Mesendoderm (in vitro differentiated cells): ENCODE results near the gene BRF1.
A peak's percentile ranks its signal among the peaks of the same experiment; 100 is the strongest.
"Not testable (repeated sequence)": the region's sequence is repeated elsewhere in the genome, so short reads cannot be mapped to it uniquely, and the experiment has no call there.

Experiments
- DNase-seq: peaks from one replicate; pipeline ENCODE4 v3.0.0; 2013
- H2AK5ac ChIP-seq: 2 replicates; pipeline ENCODE4 v1.6.1; 2013; ENCODE audit warnings: low read length, inconsistent platforms
- H2BK120ac ChIP-seq: 2 replicates; pipeline ENCODE4 v1.6.1; 2013; ENCODE audit warnings: low read depth, mild to moderate bottlenecking, low read length, moderate library complexity, mixed read lengths
- H2BK15ac ChIP-seq: replicated peaks from 2 replicates; pipeline ENCODE4 v1.6.1; 2013; ENCODE audit warnings: low read depth, mild to moderate bottlenecking, moderate library complexity
- H2BK5ac ChIP-seq: 2 replicates; pipeline ENCODE4 v1.6.1; 2013; ENCODE audit warnings: low read length, inconsistent platforms
- H3K18ac ChIP-seq: 2 replicates; pipeline ENCODE4 v1.6.1; 2013; ENCODE audit warnings: mild to moderate bottlenecking, low read length, mixed read lengths
- H3K23ac ChIP-seq: one replicate; pipeline ENCODE4 v1.6.1; 2013; ENCODE audit warnings: low read length
- H3K27ac ChIP-seq: 2 replicates; pipeline ENCODE4 v1.5.1; 2013; ENCODE audit warnings: low read depth, mild to moderate bottlenecking, inconsistent platforms, low read length, moderate library complexity
- H3K27me3 ChIP-seq: 2 replicates; pipeline ENCODE4 v1.6.1; 2013; ENCODE audit warnings: low read length, control low read depth, mild to moderate bottlenecking, inconsistent platforms; ENCODE audit not compliant: insufficient read depth, poor library complexity
- H3K36me3 ChIP-seq: 2 replicates; pipeline ENCODE4 v1.6.1; 2013; ENCODE audit warnings: low read length, inconsistent platforms; ENCODE audit not compliant: control insufficient read depth, insufficient read depth
- H3K4ac ChIP-seq: one replicate; pipeline ENCODE4 v1.6.1; 2013; ENCODE audit warnings: low read depth, mild to moderate bottlenecking, low read length, moderate library complexity
- H3K4me1 ChIP-seq: 2 replicates; pipeline ENCODE4 v1.6.1; 2013; ENCODE audit warnings: low read depth, low read length, inconsistent platforms; ENCODE audit not compliant: control insufficient read depth
- H3K4me2 ChIP-seq: 2 replicates; pipeline ENCODE4 v1.6.1; 2013; ENCODE audit warnings: low read length
- H3K4me3 ChIP-seq: 2 replicates; pipeline ENCODE4 v1.5.1; 2013; ENCODE audit warnings: mild to moderate bottlenecking, low read length
- H3K56ac ChIP-seq: one replicate; pipeline ENCODE4 v1.6.1; 2013; ENCODE audit warnings: low read length
- H3K79me1 ChIP-seq: 2 replicates; pipeline ENCODE4 v1.6.1; 2013; ENCODE audit warnings: low read length, inconsistent platforms
- H3K79me2 ChIP-seq: 2 replicates; pipeline ENCODE4 v1.6.1; 2013; ENCODE audit warnings: mild to moderate bottlenecking, low read length; ENCODE audit not compliant: control insufficient read depth, insufficient read depth
- H3K9ac ChIP-seq: 2 replicates; pipeline ENCODE4 v1.6.1; 2013; ENCODE audit warnings: low read length, inconsistent platforms
- H4K5ac ChIP-seq: one replicate; pipeline ENCODE4 v1.6.1; 2013; ENCODE audit warnings: low read length
- H4K8ac ChIP-seq: one replicate; pipeline ENCODE4 v1.6.1; 2013; ENCODE audit warnings: low read depth, mild to moderate bottlenecking, control low read depth, low read length, moderate library complexity
- WGBS: extraction: QIAGEN DNeasy Blood & Tissue Kit; methylation state at CpG from one replicate; pipeline ENCODE4 v1.1.7; 2013; ENCODE audit warnings: low lambda C conversion rate, missing lambda C conversion rate; ENCODE audit not compliant: insufficient coverage; ENCODE audit errors: extremely low coverage; 5-methylcytosine and 5-hydroxymethylcytosine counted together

Gene BRF1

DNA sequence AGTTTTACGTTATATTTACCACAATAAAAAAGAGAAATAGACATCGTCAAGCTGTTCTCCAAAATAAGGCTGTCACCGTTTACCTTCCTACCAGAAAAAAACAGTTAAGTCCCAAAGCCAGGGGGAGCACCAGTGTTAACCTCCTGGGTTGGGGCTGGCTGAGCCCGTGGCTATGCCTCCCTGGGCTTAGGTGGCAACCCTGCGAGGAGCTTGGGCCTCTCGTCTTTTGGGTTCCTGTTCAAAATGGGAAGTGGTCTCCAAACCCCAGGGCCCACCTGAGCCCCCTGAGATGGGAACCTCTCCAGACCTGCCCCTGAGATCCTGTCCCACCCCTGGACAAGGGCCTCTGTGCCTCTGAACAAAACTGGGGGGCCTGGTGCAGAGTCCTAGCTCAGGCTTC is 36.6 kb upstream of the BRF1 start:
- no peak overlapping the region for H3K23ac ChIP-seq
- no peak overlapping the region for H3K4me3 ChIP-seq
- no peak overlapping the region for H4K8ac ChIP-seq
- no peak overlapping the region for H2AK5ac ChIP-seq
- H4K5ac ChIP-seq = no peak overlapping the region
- H3K27ac ChIP-seq = no peak overlapping the region
- no peaks in the 10 kb centered on the region for H3K27me3 ChIP-seq
- H2BK5ac ChIP-seq = no peak overlapping the region
- H2BK120ac ChIP-seq = no peak overlapping the region
- no peak overlapping the region for H3K56ac ChIP-seq
- H3K79me1 ChIP-seq = peaks cover 12% of the 10 kb centered on the region
- no peak overlapping the region for H3K18ac ChIP-seq
- no peak overlapping the region for H3K4ac ChIP-seq
- no peak overlapping the region for H3K4me2 ChIP-seq
- no peaks in the 10 kb centered on the region for H3K79me2 ChIP-seq
- WGBS = no CpG with 5 or more reads among the region's 6 CpGs
- H3K36me3 ChIP-seq = no peaks in the 10 kb centered on the region
- H3K9ac ChIP-seq = no peak overlapping the region
- no peaks in the 10 kb centered on the region for H3K4me1 ChIP-seq
- no peak overlapping the region for H2BK15ac ChIP-seq
- DNase-seq = no peak

GRCh38 chr14:105336477-105337287 is 35.9 kb upstream of the BRF1 start:
- Histone ChIP-seq H3K79me2 (no peaks in the 10 kb centered on the region), H2BK15ac (no peak overlapping the region), H3K56ac (no peak overlapping the region), H2BK120ac (no peak overlapping the region), H3K79me1 (peaks cover 12% of the 10 kb centered on the region), H2AK5ac (no peak overlapping the region), H3K4me1 (no peaks in the 10 kb centered on the region), H4K5ac (no peak overlapping the region), H4K8ac (no peak overlapping the region), H3K4me2 (no peak overlapping the region), H3K27me3 (no peaks in the 10 kb centered on the region), H3K4ac (no peak overlapping the region), H3K18ac (no peak overlapping the region), H3K23ac (no peak overlapping the region), H3K27ac (no peak overlapping the region), H3K9ac (no peak overlapping the region), H2BK5ac (no peak overlapping the region), H3K4me3 (no peak overlapping the region), H3K36me3 (no peaks in the 10 kb centered on the region)
- WGBS = no CpG with 5 or more reads among the region's 26 CpGs
- DNase-seq = no peak

DNA sequence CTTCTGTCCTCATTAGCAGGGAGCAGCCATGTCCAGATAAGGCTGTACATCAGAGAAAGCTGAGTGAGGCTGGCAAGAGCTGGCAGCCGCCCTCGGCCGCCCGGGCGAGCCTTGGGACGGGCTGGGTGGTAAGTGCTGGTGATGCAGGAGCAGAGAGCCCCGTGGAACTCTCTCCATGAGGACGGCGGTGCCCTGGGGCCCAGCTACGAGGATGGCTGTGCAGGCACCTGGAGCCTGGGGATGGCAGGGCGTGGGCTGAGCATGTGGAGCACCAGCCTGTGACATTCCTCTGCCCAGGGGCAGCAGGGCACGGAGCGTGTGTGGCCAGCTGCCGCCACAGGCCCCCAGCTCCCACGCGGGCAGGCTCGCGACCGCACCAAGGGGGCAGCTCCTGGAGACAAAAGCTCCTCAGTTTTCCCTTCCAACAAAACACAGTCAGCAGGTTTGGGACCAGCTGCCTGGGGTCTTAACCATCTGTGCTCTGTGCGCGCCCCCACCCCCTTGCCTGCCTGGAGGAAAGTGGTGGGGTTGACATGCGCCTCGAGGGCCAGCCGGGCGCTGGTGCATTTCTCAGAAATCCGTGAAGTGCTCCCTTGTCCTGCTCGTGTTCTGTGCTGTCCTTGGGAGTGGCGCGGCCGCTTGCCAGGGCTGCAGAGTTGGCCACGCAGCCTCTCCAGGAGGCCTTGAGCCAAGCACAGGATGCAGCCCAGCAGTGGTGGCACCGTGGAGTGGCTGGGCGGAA is 35.1 kb upstream of the BRF1 start:
- no peak overlapping the region for H3K4ac ChIP-seq
- H2BK15ac ChIP-seq = no peak overlapping the region
- no peak overlapping the region for H3K23ac ChIP-seq
- H3K4me3 ChIP-seq = no peak overlapping the region
- no peak overlapping the region for H3K18ac ChIP-seq
- no peak overlapping the region for H2BK120ac ChIP-seq
- H3K9ac ChIP-seq = no peak overlapping the region
- no peaks in the 10 kb centered on the region for H3K27me3 ChIP-seq
- no peak overlapping the region for H3K56ac ChIP-seq
- H3K4me1 ChIP-seq = no peaks in the 10 kb centered on the region
- DNase-seq = no peak
- H3K4me2 ChIP-seq = no peak overlapping the region
- H4K8ac ChIP-seq = no peak overlapping the region
- no CpG with 5 or more reads among the region's 33 CpGs for WGBS
- H3K27ac ChIP-seq = no peak overlapping the region
- H2BK5ac ChIP-seq = no peak overlapping the region
- no peaks in the 10 kb centered on the region for H3K79me2 ChIP-seq
- no peak overlapping the region for H2AK5ac ChIP-seq
- H3K79me1 ChIP-seq = peaks cover 13% of the 10 kb centered on the region
- H3K36me3 ChIP-seq = no peaks in the 10 kb centered on the region
- H4K5ac ChIP-seq = no peak overlapping the region

GRCh38 chr14:105335231-105335542 is 34.4 kb upstream of the BRF1 start:
- H2BK120ac ChIP-seq, H3K4me3 ChIP-seq, H3K4me2 ChIP-seq, H3K27me3 ChIP-seq, H3K36me3 ChIP-seq, H3K56ac ChIP-seq, H3K79me2 ChIP-seq, H4K5ac ChIP-seq, H3K4me1 ChIP-seq, H3K18ac ChIP-seq, H3K9ac ChIP-seq, H3K4ac ChIP-seq, H4K8ac ChIP-seq, H2AK5ac ChIP-seq, DNase-seq, H2BK15ac ChIP-seq, H2BK5ac ChIP-seq, H3K27ac ChIP-seq, H3K23ac ChIP-seq: not testable (repeated sequence)
- peaks cover 15% of the 10 kb centered on the region for H3K79me1 ChIP-seq
- no CpG with 5 or more reads among the region's 22 CpGs for WGBS

DNA sequence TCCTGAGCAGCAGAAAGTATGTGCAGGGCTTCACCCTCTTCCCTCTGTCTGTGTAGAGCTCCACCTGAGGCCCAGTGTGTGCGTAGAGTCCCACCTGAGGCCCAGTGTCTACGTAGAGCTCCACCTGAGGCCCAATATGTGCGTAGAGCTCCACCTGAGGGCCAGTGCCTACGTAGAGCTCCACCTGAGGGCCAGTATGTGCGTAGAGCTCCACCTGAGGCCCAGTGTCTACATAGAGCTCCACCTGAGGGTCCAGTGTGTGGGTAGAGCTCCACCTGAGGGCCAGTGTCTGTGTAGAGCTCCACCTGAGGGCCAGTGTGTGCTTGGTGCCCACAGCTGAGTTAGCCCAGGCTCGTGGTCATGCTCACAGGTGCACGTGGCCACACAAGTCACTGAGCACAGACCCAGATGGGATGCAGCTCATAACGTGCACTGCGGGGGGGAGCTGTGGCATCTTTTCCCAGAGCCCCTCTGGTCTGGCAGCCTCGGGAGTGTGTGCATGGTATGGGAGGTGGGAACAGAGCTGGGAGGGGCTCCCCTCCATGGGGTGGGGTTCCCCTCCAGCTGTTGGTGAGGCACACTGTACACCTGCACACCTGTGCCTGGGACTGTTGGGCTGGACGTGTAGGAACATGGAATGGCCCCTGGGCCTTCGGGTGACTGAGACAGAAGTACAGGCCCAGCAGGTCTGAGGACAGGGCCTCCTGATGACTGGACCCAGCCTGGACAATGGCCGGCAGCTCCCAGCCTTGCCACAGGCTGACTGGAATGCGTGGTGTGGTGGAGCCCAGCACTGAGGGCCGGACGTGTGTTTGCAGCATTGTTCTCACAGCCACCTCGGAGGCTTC is 33.8 kb upstream of the BRF1 start:
- no peaks in the 10 kb centered on the region for H3K27me3 ChIP-seq
- H3K27ac ChIP-seq = no peak overlapping the region
- no peaks in the 10 kb centered on the region for H3K79me2 ChIP-seq
- no peak overlapping the region for H2BK5ac ChIP-seq
- WGBS = no CpG with 5 or more reads among the region's 17 CpGs
- H3K4me2 ChIP-seq = no peak overlapping the region
- H3K56ac ChIP-seq = no peak overlapping the region
- H4K8ac ChIP-seq = no peak overlapping the region
- H3K4me3 ChIP-seq = no peak overlapping the region
- no peak overlapping the region for H2AK5ac ChIP-seq
- no peak overlapping the region for H2BK120ac ChIP-seq
- H3K4ac ChIP-seq = no peak overlapping the region
- DNase-seq = peak; percentile 22
- H3K18ac ChIP-seq = no peak overlapping the region
- no peak overlapping the region for H2BK15ac ChIP-seq
- H4K5ac ChIP-seq = no peak overlapping the region
- peaks cover 15% of the 10 kb centered on the region for H3K79me1 ChIP-seq
- H3K9ac ChIP-seq = no peak overlapping the region
- H3K23ac ChIP-seq = no peak overlapping the region
- H3K36me3 ChIP-seq = no peaks in the 10 kb centered on the region
- H3K4me1 ChIP-seq = peaks cover 2% of the 10 kb centered on the region
